ENCODE measurements around the gene GALNS.
"Not testable (repeated sequence)": the region's sequence is repeated elsewhere in the genome, so short reads cannot be mapped to it uniquely, and the experiment has no call there.

DNA sequence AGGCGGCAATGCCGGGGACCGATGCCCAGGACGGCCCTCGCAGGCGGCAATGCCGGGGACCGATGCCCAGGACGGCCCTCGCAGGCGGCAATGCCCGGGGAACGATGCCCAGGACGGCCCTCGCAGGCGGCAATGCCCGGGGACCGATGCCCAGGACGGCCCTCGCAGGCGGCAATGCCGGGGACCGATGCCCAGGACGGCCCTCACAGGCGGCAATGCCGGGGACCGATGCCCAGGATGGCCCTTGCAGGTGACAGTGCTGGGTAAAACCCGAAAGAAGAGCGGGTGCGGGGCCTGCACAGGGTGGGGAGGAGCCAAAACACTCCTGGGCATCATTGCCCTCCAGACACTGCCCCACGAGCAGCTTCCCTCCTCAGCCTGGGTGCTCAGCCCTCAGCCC lies 33.1 kb downstream of the GALNS start:
- not testable (repeated sequence) for TF ChIP-seq RARB (CRISPR knock-in tag; IDR thresholded peaks at IDR 0.05); ZFP36 (IDR thresholded peaks at IDR 0.05; ENCODE audit: borderline replicate concordance, partially characterized antibody); RAD21 (conservative IDR thresholded peaks at IDR 0.05 in 1 of 2, IDR thresholded peaks at IDR 0.05 in 1 of 2); GATA3 (IDR thresholded peaks at IDR 0.05; ENCODE audit: borderline replicate concordance); HES2 (IDR thresholded peaks at IDR 0.05); SMC3 (IDR thresholded peaks at IDR 0.05); MAX (IDR thresholded peaks at IDR 0.05); BCL3 (IDR thresholded peaks at IDR 0.05)
- TF ChIP-seq, protein P1, sequence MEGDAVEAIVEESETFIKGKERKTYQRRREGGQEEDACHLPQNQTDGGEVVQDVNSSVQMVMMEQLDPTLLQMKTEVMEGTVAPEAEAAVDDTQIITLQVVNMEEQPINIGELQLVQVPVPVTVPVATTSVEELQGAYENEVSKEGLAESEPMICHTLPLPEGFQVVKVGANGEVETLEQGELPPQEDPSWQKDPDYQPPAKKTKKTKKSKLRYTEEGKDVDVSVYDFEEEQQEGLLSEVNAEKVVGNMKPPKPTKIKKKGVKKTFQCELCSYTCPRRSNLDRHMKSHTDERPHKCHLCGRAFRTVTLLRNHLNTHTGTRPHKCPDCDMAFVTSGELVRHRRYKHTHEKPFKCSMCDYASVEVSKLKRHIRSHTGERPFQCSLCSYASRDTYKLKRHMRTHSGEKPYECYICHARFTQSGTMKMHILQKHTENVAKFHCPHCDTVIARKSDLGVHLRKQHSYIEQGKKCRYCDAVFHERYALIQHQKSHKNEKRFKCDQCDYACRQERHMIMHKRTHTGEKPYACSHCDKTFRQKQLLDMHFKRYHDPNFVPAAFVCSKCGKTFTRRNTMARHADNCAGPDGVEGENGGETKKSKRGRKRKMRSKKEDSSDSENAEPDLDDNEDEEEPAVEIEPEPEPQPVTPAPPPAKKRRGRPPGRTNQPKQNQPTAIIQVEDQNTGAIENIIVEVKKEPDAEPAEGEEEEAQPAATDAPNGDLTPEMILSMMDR (IDR thresholded peaks at IDR 0.05) = not testable (repeated sequence)
- TF ChIP-seq, protein P2, sequence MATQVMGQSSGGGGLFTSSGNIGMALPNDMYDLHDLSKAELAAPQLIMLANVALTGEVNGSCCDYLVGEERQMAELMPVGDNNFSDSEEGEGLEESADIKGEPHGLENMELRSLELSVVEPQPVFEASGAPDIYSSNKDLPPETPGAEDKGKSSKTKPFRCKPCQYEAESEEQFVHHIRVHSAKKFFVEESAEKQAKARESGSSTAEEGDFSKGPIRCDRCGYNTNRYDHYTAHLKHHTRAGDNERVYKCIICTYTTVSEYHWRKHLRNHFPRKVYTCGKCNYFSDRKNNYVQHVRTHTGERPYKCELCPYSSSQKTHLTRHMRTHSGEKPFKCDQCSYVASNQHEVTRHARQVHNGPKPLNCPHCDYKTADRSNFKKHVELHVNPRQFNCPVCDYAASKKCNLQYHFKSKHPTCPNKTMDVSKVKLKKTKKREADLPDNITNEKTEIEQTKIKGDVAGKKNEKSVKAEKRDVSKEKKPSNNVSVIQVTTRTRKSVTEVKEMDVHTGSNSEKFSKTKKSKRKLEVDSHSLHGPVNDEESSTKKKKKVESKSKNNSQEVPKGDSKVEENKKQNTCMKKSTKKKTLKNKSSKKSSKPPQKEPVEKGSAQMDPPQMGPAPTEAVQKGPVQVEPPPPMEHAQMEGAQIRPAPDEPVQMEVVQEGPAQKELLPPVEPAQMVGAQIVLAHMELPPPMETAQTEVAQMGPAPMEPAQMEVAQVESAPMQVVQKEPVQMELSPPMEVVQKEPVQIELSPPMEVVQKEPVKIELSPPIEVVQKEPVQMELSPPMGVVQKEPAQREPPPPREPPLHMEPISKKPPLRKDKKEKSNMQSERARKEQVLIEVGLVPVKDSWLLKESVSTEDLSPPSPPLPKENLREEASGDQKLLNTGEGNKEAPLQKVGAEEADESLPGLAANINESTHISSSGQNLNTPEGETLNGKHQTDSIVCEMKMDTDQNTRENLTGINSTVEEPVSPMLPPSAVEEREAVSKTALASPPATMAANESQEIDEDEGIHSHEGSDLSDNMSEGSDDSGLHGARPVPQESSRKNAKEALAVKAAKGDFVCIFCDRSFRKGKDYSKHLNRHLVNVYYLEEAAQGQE (IDR thresholded peaks at IDR 0.05) = not testable (repeated sequence)
- TF ChIP-seq, protein P3, sequence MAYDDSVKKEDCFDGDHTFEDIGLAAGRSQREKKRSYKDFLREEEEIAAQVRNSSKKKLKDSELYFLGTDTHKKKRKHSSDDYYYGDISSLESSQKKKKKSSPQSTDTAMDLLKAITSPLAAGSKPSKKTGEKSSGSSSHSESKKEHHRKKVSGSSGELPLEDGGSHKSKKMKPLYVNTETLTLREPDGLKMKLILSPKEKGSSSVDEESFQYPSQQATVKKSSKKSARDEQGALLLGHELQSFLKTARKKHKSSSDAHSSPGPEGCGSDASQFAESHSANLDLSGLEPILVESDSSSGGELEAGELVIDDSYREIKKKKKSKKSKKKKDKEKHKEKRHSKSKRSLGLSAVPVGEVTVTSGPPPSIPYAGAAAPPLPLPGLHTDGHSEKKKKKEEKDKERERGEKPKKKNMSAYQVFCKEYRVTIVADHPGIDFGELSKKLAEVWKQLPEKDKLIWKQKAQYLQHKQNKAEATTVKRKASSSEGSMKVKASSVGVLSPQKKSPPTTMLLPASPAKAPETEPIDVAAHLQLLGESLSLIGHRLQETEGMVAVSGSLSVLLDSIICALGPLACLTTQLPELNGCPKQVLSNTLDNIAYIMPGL (CRISPR knock-in tag; IDR thresholded peaks at IDR 0.05; ENCODE audit: borderline replicate concordance) = not testable (repeated sequence)
